ENCODE measurements around the gene ANGPTL3.

ANGPTL3 gene

GRCh38 chr1:62588000-62588399, 9.3 kb upstream of the ANGPTL3 start:
- no peak for TF ChIP-seq CTCF (IDR thresholded peaks at IDR 0.05; ENCODE audit: low read depth, low read length, missing control alignments)
- no peak overlapping the region for H3K4me3 ChIP-seq (ENCODE audit: low read depth, low read length)
- no peak for DNase-seq (ENCODE audit: low read depth)

- TF ChIP-seq CTCF (IDR thresholded peaks at IDR 0.05; ENCODE audit: low read depth, low read length, missing control alignments), result no peak
- DNase-seq (ENCODE audit: low read depth), result no peak
- no peak overlapping the region for H3K4me3 ChIP-seq (ENCODE audit: low read depth, low read length)
These were observed 8.0 kb upstream of the ANGPTL3 start for GRCh38 chr1:62589321-62589720.

- no peak overlapping the region for H3K4me3 ChIP-seq (ENCODE audit: low read depth, low read length)
- DNase-seq (ENCODE audit: low read depth), result no peak
- TF ChIP-seq CTCF (IDR thresholded peaks at IDR 0.05; ENCODE audit: low read depth, low read length, missing control alignments), result no peak
These were observed 6.9 kb upstream of the ANGPTL3 start for GRCh38 chr1:62590255-62590969.

GRCh38 chr1:62590970-62591368, 6.4 kb upstream of the ANGPTL3 start:
- no peak for TF ChIP-seq CTCF (IDR thresholded peaks at IDR 0.05; ENCODE audit: low read depth, low read length, missing control alignments)
- H3K4me3 ChIP-seq (ENCODE audit: low read depth, low read length), result no peak overlapping the region
- DNase-seq (ENCODE audit: low read depth), result no peak

GRCh38 chr1:62593825-62594394, 3.4 kb upstream of the ANGPTL3 start:
- no peak overlapping the region for H3K4me3 ChIP-seq (ENCODE audit: low read depth, low read length)
- no peak for DNase-seq (ENCODE audit: low read depth)
- TF ChIP-seq CTCF (IDR thresholded peaks at IDR 0.05; ENCODE audit: low read depth, low read length, missing control alignments), result no peak

- no peak for DNase-seq (ENCODE audit: low read depth)
- no peak for TF ChIP-seq CTCF (IDR thresholded peaks at IDR 0.05; ENCODE audit: low read depth, low read length, missing control alignments)
- H3K4me3 ChIP-seq (ENCODE audit: low read depth, low read length), result no peak overlapping the region
These were observed 1.7 kb upstream of the ANGPTL3 start for GRCh38 chr1:62595647-62596046.

- no peak overlapping the region for H3K4me3 ChIP-seq (ENCODE audit: low read depth, low read length)
- no peak for DNase-seq (ENCODE audit: low read depth)
- TF ChIP-seq CTCF (IDR thresholded peaks at IDR 0.05; ENCODE audit: low read depth, low read length, missing control alignments), result no peak
These were observed 1.7 kb downstream of the ANGPTL3 start for GRCh38 chr1:62599044-62599443.
